Putamen (tissue), 1 donor: Measurements from ENCODE around the gene STK25.

Experiments used
- DNase-seq: peaks from one replicate; pipeline ENCODE4 v3.0.0-alpha.2; 2016; ENCODE audit warnings: low spot score

Gene STK25

DNA sequence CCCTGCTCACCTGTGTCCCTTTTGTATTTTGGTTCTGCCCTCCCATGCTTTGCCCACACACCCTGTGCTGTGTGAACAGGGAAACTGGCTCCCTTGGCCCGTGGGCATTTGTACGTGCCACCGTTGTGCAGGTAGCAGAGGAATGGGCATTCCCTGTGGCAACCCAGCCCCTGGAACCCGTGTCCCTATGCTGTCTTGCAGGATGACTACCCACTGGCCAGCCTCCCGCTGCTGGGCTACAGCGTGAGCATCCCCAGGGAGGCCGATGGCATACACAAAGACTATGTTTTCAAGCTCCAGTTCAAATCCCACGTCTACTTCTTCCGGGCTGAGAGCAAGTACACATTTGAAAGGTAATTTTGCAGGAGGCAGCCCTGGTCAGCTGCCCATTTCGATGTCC is 15.3 kb downstream of the STK25 start:
- DNase-seq = no peak

DNA sequence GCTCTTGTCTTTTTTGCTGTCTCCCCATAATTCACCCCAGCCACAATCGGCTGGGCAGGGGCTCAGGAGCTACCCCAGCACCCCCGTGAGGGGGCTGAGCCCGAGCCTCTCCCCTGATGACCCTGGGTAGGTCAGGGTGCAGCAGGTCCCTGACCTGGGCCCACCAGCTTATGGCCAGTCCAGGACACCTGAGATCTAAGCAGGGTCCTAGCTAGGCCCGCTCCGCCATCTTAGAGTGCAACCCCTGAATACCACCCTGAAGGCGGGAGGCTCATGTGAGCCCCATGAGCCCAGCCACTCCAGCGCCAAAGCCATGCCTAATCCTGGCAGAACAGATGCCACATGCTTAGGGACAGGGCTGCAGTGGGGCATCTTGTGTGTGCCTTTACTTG is 16.2 kb downstream of the STK25 start:
- DNase-seq = no peak

GRCh38 chr2:241491549-241492173 is 16.7 kb downstream of the STK25 start:
- DNase-seq = no peak

- peak; percentile 56 for DNase-seq
Observed at GRCh38 chr2:241490825-241491506, 17.4 kb downstream of the STK25 start.

DNA sequence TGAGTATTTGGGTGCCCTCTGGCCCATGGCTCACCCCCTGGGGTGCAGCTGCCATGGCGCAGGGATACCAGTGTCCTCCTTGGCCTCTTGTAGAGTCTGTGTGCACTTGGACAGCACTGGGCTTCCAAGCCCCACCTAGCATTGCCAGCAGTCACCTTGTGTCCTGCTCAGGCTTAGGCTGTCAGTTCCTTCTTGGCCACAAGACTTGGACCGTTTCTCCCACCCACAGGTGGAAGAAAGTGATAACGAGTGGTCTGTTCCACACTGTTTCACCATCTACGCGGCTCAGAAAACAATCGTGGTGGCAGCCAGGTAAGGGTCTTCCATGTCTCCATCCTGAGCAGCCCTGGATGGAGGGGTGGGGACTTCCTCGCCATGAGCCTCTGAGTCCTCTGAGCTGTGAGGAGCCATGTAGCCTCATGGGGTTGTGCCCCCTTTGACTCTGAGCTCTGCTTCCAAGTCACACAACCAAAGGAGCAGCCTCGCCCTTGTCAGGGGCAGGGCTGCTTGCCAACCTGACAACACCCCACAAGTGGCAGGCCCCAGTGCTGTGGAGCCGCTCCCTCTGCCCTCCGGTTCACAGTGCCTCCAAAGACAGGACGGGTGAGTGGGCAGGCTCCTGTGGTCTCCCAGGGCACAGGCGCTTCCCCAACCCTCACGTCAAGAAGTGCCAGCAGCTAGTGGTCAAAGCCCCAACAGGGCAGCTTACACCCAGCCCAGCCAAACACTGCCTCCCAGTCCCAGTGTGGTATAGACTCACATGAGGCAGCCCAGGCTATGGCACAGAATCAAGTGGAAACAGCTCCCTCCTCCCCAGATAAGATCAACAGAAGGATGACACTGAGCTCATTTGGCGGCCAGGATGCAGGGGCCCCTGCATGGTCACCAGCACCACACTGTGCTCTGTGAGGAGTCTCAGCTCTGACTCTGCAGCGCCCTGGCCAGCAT is 18.4 kb downstream of the STK25 start:
- no peak for DNase-seq

- no peak for DNase-seq
Observed at GRCh38 chr2:241489088-241489487, 19.3 kb downstream of the STK25 start.

DNA sequence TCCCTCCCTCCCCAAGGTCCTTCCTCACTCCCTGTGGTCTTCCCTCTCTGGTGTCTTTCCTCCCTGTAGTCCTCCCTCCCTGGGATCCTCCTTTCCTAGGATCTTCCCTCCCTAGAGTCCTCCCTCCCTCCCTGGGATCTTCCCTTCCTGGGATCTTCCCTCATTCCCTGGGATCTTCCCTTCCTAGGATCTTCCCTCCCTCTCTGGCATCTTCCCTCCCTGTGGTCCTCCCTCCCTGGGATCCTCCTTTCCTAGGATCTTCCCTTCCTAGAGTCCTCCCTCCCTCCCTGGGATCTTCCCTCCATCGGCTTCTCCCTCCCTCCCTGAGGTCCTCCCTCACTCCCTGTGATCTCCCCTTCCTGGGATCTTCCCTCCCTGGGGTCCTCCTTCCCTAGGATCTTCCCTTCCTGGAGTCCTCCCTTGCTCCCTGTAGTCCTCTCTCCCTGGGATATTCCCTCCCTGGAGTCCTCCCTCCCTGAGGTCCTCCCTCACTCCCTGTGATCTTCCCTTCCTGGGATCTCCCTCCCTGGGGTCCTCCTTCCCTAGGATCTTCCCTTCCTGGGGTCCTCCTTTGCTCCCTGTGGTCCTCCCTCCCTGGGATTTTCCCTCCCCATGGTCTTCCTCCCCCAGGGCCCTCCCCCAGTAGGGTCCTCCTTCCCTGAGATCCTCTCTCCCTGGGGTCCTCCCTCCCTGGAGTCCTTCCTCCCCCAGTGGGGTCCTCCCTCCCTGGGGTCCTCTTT is 23.0 kb downstream of the STK25 start:
- DNase-seq = no peak

- DNase-seq = no peak
Observed at GRCh38 chr2:241483305-241483704, 25.1 kb downstream of the STK25 start.

- DNase-seq = no peak
Observed at GRCh38 chr2:241482126-241482955, 26.0 kb downstream of the STK25 start.

GRCh38 chr2:241481687-241482086 is 26.7 kb downstream of the STK25 start:
- no peak for DNase-seq

GRCh38 chr2:241479026-241479898 is 29.1 kb downstream of the STK25 start:
- DNase-seq = no peak

DNA sequence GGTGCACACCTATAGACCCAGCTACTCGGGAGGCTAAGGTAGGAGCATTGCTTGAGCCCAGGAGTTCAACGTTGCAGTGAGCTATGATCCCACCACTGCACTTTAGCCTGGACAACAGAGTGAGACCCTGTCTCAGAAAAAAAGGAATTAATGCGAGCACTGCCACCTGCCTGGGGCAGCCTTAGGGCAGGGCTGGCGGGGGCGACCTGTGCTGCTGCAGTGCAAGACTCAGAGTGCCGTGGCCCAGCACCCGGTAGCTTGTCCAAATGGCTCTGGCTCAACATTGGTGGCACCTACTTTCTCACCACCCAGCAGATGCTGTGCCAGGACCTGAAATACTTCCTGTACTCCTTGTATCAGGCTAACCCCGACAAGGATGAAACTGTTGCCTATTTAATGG is 30.2 kb downstream of the STK25 start:
- DNase-seq = no peak

DNA sequence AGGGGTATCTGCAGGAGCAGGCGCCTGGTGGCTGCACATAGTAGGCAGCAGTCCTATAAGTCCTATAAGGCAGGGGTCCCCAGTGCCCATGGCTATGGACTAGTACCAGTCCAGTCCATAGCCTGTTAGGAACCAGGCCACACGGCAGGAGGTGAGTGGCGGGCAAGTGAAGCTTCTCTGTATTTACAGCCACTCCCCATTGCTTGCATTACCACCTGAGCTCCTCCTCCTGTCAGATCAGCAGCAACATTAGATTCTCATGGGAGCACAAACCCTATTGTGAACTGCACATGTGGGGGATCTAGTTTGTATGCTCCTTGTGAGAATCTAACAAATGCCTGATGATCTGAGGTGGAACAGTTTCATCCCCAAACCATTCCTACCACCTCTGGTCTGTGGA is 33.1 kb downstream of the STK25 start:
- no peak for DNase-seq

DNA sequence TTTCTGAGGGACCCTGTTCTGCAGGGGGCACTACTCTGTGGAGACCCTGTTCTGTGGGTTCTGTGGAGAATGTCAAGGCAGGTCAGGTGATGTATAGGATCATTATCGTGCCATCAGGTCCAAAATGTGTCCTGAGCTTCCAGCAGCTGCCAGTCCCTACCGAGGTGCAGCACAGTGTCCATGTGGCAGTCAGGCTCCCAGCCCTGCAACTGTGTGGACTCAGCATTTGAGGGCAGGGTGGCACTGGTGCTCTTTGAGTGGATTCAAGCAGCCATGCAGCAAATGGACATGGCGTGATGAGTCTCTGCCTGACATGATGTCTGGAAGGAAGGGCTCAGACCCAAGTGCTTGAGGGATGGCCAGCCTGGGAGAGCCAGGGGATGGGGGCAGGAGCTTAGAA is 35.0 kb downstream of the STK25 start:
- DNase-seq = no peak

- no peak for DNase-seq
Observed at GRCh38 chr2:241469746-241470145, 38.6 kb downstream of the STK25 start.

DNA sequence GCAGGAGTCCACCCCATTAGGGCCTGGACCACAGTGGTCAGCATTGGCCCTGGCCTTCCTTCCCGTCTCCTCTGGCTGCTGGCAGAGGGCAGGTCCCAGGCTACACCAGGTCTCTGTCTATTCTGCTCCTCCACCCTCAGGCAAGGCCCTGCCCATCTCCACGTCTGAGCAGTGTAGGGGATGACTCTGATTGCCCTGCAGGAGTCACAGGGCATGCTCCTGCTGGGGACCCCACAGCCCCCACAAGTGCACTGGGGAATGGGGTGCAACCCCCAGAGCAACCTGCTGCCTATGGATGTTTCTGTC is 40.0 kb downstream of the STK25 start:
- DNase-seq = no peak

- no peak for DNase-seq
Observed at GRCh38 chr2:241467777-241468475, 40.5 kb downstream of the STK25 start.

DNA sequence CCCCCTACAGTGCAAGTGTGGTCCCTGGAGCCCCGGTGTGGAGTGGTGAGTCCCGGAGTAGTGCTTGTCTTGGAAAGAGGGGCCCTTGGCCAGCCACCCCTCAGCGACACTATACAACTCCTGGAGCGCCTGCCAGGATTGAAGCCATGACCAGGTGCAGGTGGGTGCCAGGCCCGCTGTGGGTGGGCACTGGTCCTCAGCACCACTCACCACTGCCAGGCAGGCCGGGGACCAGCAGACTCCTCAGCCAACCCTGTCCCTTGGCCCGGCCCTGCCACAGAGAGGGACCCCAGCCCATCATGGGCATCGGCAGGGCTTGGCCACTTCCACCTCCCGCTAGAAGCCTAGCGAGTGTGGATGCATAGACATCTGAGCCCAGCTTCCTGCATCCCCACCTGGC is 42.2 kb downstream of the STK25 start:
- DNase-seq = no peak

DNA sequence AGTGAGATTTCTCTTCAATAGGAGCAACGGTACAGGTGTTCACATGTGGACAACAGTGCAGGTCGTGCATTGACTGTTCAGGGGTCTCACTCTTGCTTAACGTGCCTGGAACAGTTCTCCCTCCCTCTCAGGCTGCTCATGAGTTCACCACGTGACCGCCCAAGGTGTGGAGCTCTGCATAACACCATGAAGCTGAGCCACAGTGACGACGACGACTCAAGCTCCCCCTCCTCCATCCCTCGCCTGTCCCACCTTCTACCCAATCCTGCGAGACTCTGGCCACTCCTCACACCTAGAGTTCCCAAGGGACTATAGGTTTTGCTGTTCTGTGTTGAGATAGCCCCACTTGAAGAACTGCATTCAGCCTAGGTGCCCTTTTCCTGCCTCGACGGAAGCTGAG is 42.8 kb downstream of the STK25 start:
- DNase-seq = no peak
